Posterior cingulate gyrus (tissue), 11 donors: ENCODE data around the gene BACH1.
"Not testable (repeated sequence)": the region's sequence is repeated elsewhere in the genome, so short reads cannot be mapped to it uniquely, and the experiment has no call there.

Experiments used
- DNase-seq, 10 donors: peaks; one replicate each; pipeline versions ENCODE4 v3.0.0 to v3.0.0-alpha.2; 2020 to 2021; ENCODE audit warnings: mixed read lengths in 3 of 10
- intact Hi-C: fragments of 100-400 bp; cut with DNase I; formaldehyde crosslinking; loops from one replicate; pipeline ENCODE4 v1.15.1; 2023

Gene BACH1

GRCh38 chr21:29298348-29299045, at the start of gene BACH1:
TSS of gene BACH1 (plus strand) at chr21:29298922. CDS start at chr21:29321281, 22,359 bp downstream.
- peak; percentile 69 to 98 (median 82) for DNase-seq
- intact Hi-C loops: loop anchor here (5.0 kb wide), 1 partner anchor 226 kb away; the partner anchor contains the start of gene CCT8

GRCh38 chr21:29249289-29249688, 49.4 kb upstream of the BACH1 start:
- DNase-seq, intact Hi-C loops: not testable (repeated sequence)

GRCh38 chr21:29250636-29251035, 48.1 kb upstream of the BACH1 start:
- DNase-seq: no peak
- intact Hi-C loops: no loop called here

- DNase-seq, intact Hi-C loops: not testable (repeated sequence)
Observed at GRCh38 chr21:29253861-29254260, 44.9 kb upstream of the BACH1 start.

GRCh38 chr21:29254550-29254949, 44.2 kb upstream of the BACH1 start:
- no peak for DNase-seq
- intact Hi-C loops: no loop called here

- intact Hi-C loops: no loop called here
- DNase-seq: no peak
Observed at GRCh38 chr21:29256126-29256910, 42.4 kb upstream of the BACH1 start.

- intact Hi-C loops: no loop called here
- DNase-seq: no peak
Observed at GRCh38 chr21:29257701-29258100, 41.0 kb upstream of the BACH1 start.

GRCh38 chr21:29258626-29259338, 39.9 kb upstream of the BACH1 start:
- intact Hi-C loops: no loop called here
- DNase-seq: no peak

GRCh38 chr21:29260461-29260860, 38.3 kb upstream of the BACH1 start:
- DNase-seq: no peak
- intact Hi-C loops: no loop called here

GRCh38 chr21:29261555-29262540, 36.9 kb upstream of the BACH1 start:
- no peak for DNase-seq
- intact Hi-C loops: no loop called here

GRCh38 chr21:29264721-29265120, 34.0 kb upstream of the BACH1 start:
- intact Hi-C loops: no loop called here
- no peak for DNase-seq

GRCh38 chr21:29265690-29266479, 32.8 kb upstream of the BACH1 start:
- no peak for DNase-seq
- intact Hi-C loops: no loop called here

- intact Hi-C loops: no loop called here
Observed at GRCh38 chr21:29267666-29268065, 31.1 kb upstream of the BACH1 start.

GRCh38 chr21:29271927-29272333, 26.8 kb upstream of the BACH1 start:
- DNase-seq: no peak
- intact Hi-C loops: no loop called here

More at GRCh38 chr21:29267666-29268065, 31.1 kb upstream of the BACH1 start:
- DNase-seq: no peak

GRCh38 chr21:29277442-29277841, 21.3 kb upstream of the BACH1 start:
- no peak for DNase-seq
- intact Hi-C loops: no loop called here

GRCh38 chr21:29279558-29279957, 19.2 kb upstream of the BACH1 start:
- no peak for DNase-seq
- intact Hi-C loops: no loop called here

- intact Hi-C loops: not testable (repeated sequence)
Observed at GRCh38 chr21:29281801-29282200, 16.9 kb upstream of the BACH1 start.

GRCh38 chr21:29287383-29287782, 11.3 kb upstream of the BACH1 start:
- intact Hi-C loops: no loop called here
- DNase-seq: no peak

More at GRCh38 chr21:29281801-29282200, 16.9 kb upstream of the BACH1 start:
- DNase-seq: not testable (repeated sequence)

- intact Hi-C loops: no loop called here
- DNase-seq: no peak
Observed at GRCh38 chr21:29288239-29288638, 10.5 kb upstream of the BACH1 start.
